Stimulated activated CD8-positive, alpha-beta memory T cell treated with anti-CD3 and anti-CD28 coated beads, Interleukin-15, amount 100 ng/mL, for 1 hour (primary cell): ENCODE data around the gene RNF130.
"Not testable (repeated sequence)": the region's sequence is repeated elsewhere in the genome, so short reads cannot be mapped to it uniquely, and the experiment has no call there.

Experiments used
- DNase-seq: peaks from one replicate; pipeline ENCODE4 v3.0.0-alpha.2; 2020; ENCODE audit warnings: low read depth

Gene RNF130

GRCh38 chr5:179974246-179974945 is 97.2 kb downstream of the RNF130 start:
- no peak for DNase-seq

GRCh38 chr5:179973391-179973790 is 98.2 kb downstream of the RNF130 start:
- no peak for DNase-seq

- no peak for DNase-seq
These were observed 102.4 kb downstream of the RNF130 start for GRCh38 chr5:179969110-179969509.

DNA sequence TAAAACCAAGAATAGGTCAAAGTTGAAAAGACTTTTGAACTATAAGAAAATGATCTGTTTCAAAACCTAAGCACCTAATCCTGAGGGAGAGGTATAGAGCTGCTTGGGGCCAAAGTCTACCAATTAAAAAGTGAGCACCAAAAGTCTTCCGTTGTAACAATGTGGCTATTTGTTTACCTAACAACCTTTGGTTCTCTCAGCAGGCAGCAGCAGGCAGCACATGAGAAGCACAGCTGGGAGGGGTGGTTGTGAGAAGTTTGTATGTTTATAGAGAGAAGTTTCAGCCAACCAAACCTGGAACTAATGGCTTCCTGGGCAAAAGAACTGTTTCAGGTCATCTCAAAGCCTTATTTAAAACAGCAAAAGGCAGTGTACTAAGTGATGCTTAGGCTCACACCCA is 104.1 kb downstream of the RNF130 start:
- DNase-seq = no peak

DNA sequence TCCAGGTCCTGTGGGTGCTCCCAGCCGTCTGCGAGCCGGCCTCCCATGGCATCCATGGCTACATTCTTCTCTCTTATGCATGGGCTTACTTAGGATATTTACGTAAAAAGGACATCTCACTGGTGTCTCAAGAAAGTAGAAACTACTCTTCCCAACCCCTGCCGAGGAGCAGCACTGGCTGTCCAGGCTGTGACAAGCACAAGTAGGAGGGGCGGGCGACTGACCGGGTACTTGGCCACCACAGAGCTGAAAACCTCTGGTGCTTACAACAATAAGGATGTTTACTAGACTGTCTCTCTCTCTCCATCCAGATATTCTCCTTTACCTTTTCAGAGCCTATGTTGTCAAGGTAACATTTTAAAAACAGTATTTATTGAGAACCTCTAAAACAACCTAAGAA is 107.5 kb downstream of the RNF130 start:
- DNase-seq = no peak

GRCh38 chr5:179963375-179963774 is 108.2 kb downstream of the RNF130 start:
- DNase-seq = no peak

GRCh38 chr5:179960204-179960831 is 111.2 kb downstream of the RNF130 start:
- DNase-seq = no peak

- no peak for DNase-seq
These were observed 111.9 kb downstream of the RNF130 start for GRCh38 chr5:179959641-179960040.

- DNase-seq = not testable (repeated sequence)
These were observed 112.4 kb downstream of the RNF130 start for GRCh38 chr5:179959118-179959517.

GRCh38 chr5:179955630-179956029 is 115.9 kb downstream of the RNF130 start:
- no peak for DNase-seq

GRCh38 chr5:179955062-179955461 is 116.5 kb downstream of the RNF130 start:
- no peak for DNase-seq

GRCh38 chr5:179954434-179954833 is 117.1 kb downstream of the RNF130 start:
- DNase-seq = no peak

GRCh38 chr5:179953987-179954386 is 117.6 kb downstream of the RNF130 start:
- no peak for DNase-seq

DNA sequence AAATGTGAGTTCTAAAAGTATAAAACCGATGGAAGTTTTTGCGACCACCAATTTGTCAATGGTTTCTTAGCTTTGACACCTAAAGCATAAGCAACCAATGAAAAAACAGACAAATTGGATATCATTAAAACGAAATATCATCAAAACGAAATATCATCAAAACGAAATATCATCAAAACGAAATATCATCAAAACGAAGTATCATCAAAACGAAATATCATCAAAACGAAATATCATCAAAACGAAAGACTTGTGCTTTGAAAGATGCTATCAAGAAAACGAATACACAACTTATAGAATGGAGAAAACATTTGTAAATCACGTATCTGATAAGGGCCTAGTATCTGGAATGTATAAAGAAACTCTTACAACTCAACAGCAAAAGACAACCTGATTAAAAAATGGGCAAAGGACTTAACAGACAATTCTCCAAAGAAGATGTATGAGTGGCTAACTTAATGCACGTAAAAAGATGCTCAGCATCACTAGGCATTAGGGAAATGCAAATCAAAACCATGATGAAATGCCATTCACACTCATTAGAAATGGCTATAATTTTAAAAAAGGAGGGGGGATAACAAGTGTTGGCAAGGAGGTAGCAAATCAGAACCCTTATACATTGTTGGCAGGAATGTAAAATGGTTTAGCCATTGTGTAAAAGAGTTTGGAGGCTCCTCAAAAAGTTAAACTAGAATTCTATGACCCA is 134.4 kb downstream of the RNF130 start:
- no peak for DNase-seq

GRCh38 chr5:179930788-179931473 is 140.6 kb downstream of the RNF130 start:
- no peak for DNase-seq

DNA sequence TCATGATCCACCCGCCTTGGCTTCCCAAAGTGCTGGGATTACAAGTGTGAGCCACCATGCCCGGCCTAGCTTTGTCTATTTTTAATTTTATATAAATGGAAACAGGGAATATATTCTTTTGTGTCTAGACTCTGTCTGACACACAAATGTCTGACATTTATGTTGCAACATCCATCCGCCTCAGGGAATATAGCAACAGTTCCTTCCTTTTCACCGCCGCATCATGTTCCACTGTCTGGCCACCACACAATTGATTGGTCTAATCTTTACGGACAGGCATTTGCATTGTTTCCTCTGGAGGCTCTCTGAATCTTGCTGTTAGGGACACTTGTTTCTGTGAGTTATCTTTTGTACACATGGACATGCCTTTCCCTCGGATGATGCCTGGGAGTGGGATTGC is 143.7 kb downstream of the RNF130 start:
- no peak for DNase-seq

- DNase-seq = no peak
These were observed 144.9 kb downstream of the RNF130 start for GRCh38 chr5:179926657-179927056.

DNA sequence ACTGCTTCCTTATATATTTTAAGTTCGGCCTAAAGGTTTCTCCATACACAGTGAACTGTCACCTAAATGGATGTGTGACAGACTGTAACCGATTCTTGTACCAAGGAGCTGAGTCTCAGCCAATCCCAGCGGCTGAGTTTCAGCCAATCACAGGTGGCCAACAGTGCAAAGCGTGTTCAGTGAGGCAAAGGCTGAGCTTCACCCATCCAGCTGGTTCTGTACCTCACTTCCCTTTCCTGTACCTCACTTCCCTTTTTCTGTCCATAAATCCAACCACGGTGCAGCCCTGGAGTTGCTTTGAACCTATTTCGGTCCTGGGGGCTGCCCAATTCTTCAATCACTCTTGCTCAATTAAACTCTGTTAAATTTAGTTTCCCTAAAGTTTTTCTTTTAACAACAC is 148.1 kb downstream of the RNF130 start:
- DNase-seq = no peak

- no peak for DNase-seq
These were observed 151.4 kb downstream of the RNF130 start for GRCh38 chr5:179920175-179920574.

- no peak for DNase-seq
These were observed 152.0 kb downstream of the RNF130 start for GRCh38 chr5:179919487-179920060.

GRCh38 chr5:179918742-179919486 is 152.6 kb downstream of the RNF130 start:
- DNase-seq = no peak

DNA sequence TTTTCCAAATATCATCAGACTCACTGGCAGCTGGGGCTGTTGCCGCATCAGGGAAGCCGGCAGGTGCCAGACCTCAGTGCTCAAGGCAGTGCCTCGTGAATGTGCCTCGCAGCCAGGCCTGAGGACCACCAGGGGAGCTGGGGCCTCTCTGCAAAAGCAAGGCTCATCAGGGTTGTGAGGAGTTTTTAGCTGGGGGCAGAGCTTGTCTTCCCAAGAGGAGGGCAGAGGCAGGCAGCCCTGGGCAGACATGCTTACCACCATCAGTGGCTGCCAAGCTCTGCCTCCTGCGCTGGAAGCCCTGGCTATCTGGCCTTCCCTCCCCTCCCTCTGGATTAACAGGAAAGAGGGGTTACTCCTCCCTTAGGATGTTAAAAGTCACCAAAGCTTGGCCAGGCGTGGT is 155.0 kb downstream of the RNF130 start:
- no peak for DNase-seq
